ENCODE data around the gene CST8. TPM values are rescaled to one million over a fixed set of nuclear protein-coding genes. Genes with fewer than 3 reads are reported as not detected.

The CST8 gene
- total and polyA plus RNA-seq, 10 donors, result not detected

DNA sequence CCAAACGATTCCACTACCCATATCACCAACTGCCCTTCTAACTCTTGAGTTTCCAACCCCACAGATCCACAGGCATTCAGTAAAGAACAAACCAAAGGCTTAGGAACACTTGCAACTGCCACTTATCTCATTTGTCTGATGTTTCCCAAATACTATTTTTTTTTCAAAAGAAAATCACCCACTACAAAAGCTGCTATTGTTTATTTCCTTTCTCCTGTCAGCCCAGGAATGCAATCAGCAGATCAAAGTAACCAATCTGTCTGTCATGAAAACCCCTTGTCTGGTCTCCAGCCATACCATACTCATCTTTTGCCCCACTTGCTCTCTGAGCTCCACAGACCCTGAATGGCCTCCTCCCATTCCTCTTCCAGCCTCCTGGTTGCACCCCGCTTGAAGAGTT lies 8.8 kb upstream of the CST8 start:
- Histone ChIP-seq H3K4me3 (no peak overlapping the region), H3K9me3 (peaks cover 0 to 4% (median 0%) of the 10 kb centered on the region in 8 donors), H3K36me3 (no peaks in the 10 kb centered on the region), H3K27me3 (replicated peaks in 1 of 7) (no peaks in the 10 kb centered on the region), H3K4me1 (no peaks in the 10 kb centered on the region), H3K27ac (no peak overlapping the region)
- no peak for TF ChIP-seq POLR2AphosphoS5 (IDR thresholded peaks at IDR 0.05)
- no peak for TF ChIP-seq CTCF (IDR thresholded peaks at IDR 0.05 in 8 of 11, conservative IDR thresholded peaks at IDR 0.05 in 3 of 11)
- no peak for TF ChIP-seq POLR2A (IDR thresholded peaks at IDR 0.05)
- intact Hi-C loops (cut with DNase I; ENCODE audit: low total_unique reads), result no loop called here
- 75 to 81% (median 79%) methylated on average over 2 of the region's 2 CpGs for WGBS, 5 donors
- DNase-seq, result no peak

- Histone ChIP-seq H3K27ac (no peak overlapping the region), H3K9me3 (peaks cover 0 to 4% (median 0%) of the 10 kb centered on the region in 8 donors), H3K4me3 (no peak overlapping the region), H3K4me1 (no peaks in the 10 kb centered on the region), H3K36me3 (no peaks in the 10 kb centered on the region), H3K27me3 (replicated peaks in 1 of 7) (no peaks in the 10 kb centered on the region)
- WGBS, 5 donors, result 44 to 53% (median 50%) methylated on average over 4 of the region's 4 CpGs
- no peak for TF ChIP-seq POLR2A (IDR thresholded peaks at IDR 0.05)
- no peak for TF ChIP-seq POLR2AphosphoS5 (IDR thresholded peaks at IDR 0.05)
- TF ChIP-seq CTCF (IDR thresholded peaks at IDR 0.05 in 8 of 11, conservative IDR thresholded peaks at IDR 0.05 in 3 of 11), result no peak
- intact Hi-C loops (cut with DNase I; ENCODE audit: low total_unique reads), result no loop called here
- DNase-seq, result no peak
These were observed 6.8 kb upstream of the CST8 start for GRCh38 chr20:23484081-23484480.

- H3K27me3 ChIP-seq (replicated peaks in 1 of 7), result no peaks in the 10 kb centered on the region
- intact Hi-C loops (cut with DNase I; ENCODE audit: low total_unique reads), result no loop called here
- H3K9me3 ChIP-seq, result peaks cover 0 to 4% (median 0%) of the 10 kb centered on the region in 8 donors
- no peak overlapping the region for H3K4me3 ChIP-seq
- DNase-seq, result no peak
- WGBS, 5 donors, result 76 to 94% (median 81%) methylated on average over 2 of the region's 2 CpGs
- H3K27ac ChIP-seq, result no peak overlapping the region
- H3K4me1 ChIP-seq, result no peaks in the 10 kb centered on the region
- no peak for TF ChIP-seq POLR2A (IDR thresholded peaks at IDR 0.05)
- H3K36me3 ChIP-seq, result no peaks in the 10 kb centered on the region
These were observed 2.4 kb upstream of the CST8 start for GRCh38 chr20:23488470-23488869.

DNA sequence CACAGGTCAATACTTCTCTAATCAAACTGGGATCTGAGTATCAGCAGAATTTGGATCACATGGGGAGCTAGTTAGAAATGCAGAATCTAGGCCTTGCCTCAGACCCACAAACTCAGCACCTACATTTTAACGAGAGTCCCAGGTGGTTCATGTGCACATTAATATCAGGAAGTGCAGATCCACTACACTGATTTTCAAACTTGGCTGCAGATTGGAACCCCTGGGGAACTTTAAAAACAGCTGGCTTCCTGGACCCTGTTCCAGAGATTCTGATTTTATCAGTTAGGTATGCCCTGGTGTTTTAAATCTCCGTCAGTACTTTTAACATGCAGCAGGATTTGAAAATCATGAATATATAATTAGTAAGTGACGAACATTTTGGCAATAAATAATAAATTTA lies 1.9 kb upstream of the CST8 start:
- no peak overlapping the region for H3K27ac ChIP-seq
- TF ChIP-seq POLR2AphosphoS5 (IDR thresholded peaks at IDR 0.05) (no peak), CTCF (IDR thresholded peaks at IDR 0.05 in 8 of 11, conservative IDR thresholded peaks at IDR 0.05 in 3 of 11) (no peak), POLR2A (IDR thresholded peaks at IDR 0.05) (no peak)
- peaks cover 0 to 4% (median 0%) of the 10 kb centered on the region in 8 donors for H3K9me3 ChIP-seq
- intact Hi-C loops (cut with DNase I; ENCODE audit: low total_unique reads), result no loop called here
- H3K36me3 ChIP-seq, result no peaks in the 10 kb centered on the region
- H3K4me3 ChIP-seq, result no peak overlapping the region
- 62 to 76% (median 74%) methylated on average over 3 of the region's 3 CpGs for WGBS, 5 donors
- no peaks in the 10 kb centered on the region for H3K27me3 ChIP-seq (replicated peaks in 1 of 7)
- no peaks in the 10 kb centered on the region for H3K4me1 ChIP-seq
- no peak for DNase-seq

- no peak overlapping the region for H3K27ac ChIP-seq
- H3K9me3 ChIP-seq, result peaks cover 0 to 13% (median 3%) of the 10 kb centered on the region in 8 donors
- H3K36me3 ChIP-seq, result no peaks in the 10 kb centered on the region
- TF ChIP-seq CTCF (IDR thresholded peaks at IDR 0.05 in 8 of 11, conservative IDR thresholded peaks at IDR 0.05 in 3 of 11) (no peak), POLR2AphosphoS5 (IDR thresholded peaks at IDR 0.05) (no peak), POLR2A (IDR thresholded peaks at IDR 0.05) (no peak)
- no peaks in the 10 kb centered on the region for H3K27me3 ChIP-seq (replicated peaks in 1 of 7)
- intact Hi-C loops (cut with DNase I; ENCODE audit: low total_unique reads), result no loop called here
- H3K4me3 ChIP-seq, result no peak overlapping the region
- no peak for DNase-seq
- H3K4me1 ChIP-seq, result no peaks in the 10 kb centered on the region
These were observed 1.4 kb downstream of the CST8 start for GRCh38 chr20:23492292-23492691.

Data from spleen (tissue), 11 donors.